ENCODE results near the gene JMJD1C.

Gene JMJD1C

GRCh38 chr10:63133821-63134557 is 331.8 kb downstream of the JMJD1C start:
- DNase-seq (ENCODE audit: low read depth in 2 of 2), result no peak

GRCh38 chr10:63133056-63133820 is 332.5 kb downstream of the JMJD1C start, which contains the start of gene NRBF2:
Gene NRBF2 (plus strand): TSS chr10:63133328. CDS start chr10:63133471, 143 bp downstream.
- DNase-seq (ENCODE audit: low read depth in 2 of 2), result peak; percentile 94 to 95

- DNase-seq (ENCODE audit: low read depth in 2 of 2), result no peak
Observed at GRCh38 chr10:63132651-63133055, 333.1 kb downstream of the JMJD1C start.

GRCh38 chr10:63129888-63130287 is 335.9 kb downstream of the JMJD1C start:
- DNase-seq (ENCODE audit: low read depth in 2 of 2), result no peak

GRCh38 chr10:63128443-63128842 is 337.3 kb downstream of the JMJD1C start:
- DNase-seq (ENCODE audit: low read depth in 2 of 2), result no peak

- DNase-seq (ENCODE audit: low read depth in 2 of 2), result no peak
Observed at GRCh38 chr10:63125459-63125858, 340.3 kb downstream of the JMJD1C start.

- no peak for DNase-seq (ENCODE audit: low read depth in 2 of 2)
Observed at GRCh38 chr10:63123727-63124362, 341.9 kb downstream of the JMJD1C start.

GRCh38 chr10:63120554-63120953 is 345.2 kb downstream of the JMJD1C start:
- DNase-seq (ENCODE audit: low read depth in 2 of 2), result no peak

GRCh38 chr10:63119041-63119440 is 346.7 kb downstream of the JMJD1C start:
- DNase-seq (ENCODE audit: low read depth in 2 of 2), result no peak

Measured in stimulated activated CD4-positive, alpha-beta T cell treated with anti-CD3 and anti-CD28 coated beads, Interleukin-1b, Interleukin-23, amount 100 ng/mL, for 4 hours (primary cell).